Caki2 (cell line): ENCODE data around the gene TF. TPM values are rescaled to one million over a fixed set of nuclear protein-coding genes. Genes with fewer than 3 reads are reported as not detected.

ENCODE experiments used
- DNase-seq: peaks from one replicate; pipeline ENCODE4 v3.0.0-alpha.2; 2015; ENCODE audit warnings: low read depth
- in situ Hi-C: cut with HindIII; loops from 2 replicates; pipeline ENCODE4 v1.10.0; 2016; ENCODE audit warnings: low sequenced_read_pairs, low pct_unique_long_range_greater_than_20kb, mixed read lengths
- total RNA-seq: library from RNA; depleted of rRNA; stranded (reverse); fragments of >200 nt; shearing (Covaris generic); gene quantifications from 2 replicates; pipeline ENCODE4 v1.2.3, GENCODE V29; 2014; ENCODE audit warnings: low replicate concordance

TF gene
- total RNA-seq, 1 experiment from 2014 or later: not detected

DNA sequence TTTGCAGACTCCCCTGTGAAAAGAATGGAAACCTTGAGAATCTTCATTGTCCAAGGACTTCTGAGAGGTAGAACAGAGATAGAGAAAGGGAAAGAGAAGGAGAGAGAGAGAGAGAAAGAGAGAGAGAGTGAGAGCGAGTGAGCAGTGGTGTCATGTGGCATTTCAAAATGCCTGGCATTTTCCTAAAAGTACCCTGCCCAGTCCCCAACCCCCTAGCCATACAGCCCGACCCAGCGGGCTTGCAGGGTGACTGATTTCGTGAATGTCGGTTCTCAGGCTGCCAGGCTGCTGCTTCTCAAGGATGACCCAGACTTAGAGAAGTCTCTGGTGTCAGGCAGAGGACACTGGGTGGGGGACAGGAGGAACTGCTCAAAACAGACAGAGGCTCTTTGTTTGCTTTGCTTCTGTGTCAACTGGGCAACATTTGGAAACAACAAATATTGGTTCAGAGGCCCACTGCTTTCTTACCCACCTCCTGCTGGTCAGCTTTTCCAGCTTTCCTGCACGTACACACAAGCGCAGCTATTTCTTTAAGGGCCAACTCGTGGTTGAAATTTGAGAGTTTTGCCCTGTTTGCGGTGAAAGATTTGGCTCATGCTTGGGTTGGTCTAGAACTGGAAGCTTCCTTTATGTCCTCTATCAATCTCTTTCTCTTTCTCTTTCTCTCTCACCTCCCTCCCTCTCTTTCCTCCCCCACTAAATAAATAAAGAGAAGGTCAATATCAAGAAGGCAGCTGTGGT lies 3.7 kb upstream of the TF start:
- in situ Hi-C loops: no loop called here
- no peak for DNase-seq

DNA sequence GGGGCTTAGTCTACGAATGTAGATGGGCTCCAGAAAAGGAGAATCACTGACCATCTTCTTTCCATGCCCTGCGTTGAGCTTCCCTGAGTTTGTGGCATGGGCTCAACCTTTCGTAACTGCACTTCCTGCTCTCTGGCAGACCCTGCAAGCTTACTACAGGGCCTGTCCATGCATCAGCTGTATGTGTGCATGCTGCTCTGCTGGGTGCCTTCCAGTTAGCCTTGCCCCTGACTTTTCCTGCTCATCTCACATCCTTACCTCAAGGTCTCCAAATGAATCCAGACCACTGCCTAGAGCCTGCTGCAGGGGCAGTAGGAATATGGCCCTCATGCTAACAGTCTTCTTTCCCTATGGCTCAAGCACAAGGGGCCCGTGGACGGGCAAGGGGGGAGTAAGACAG lies 2.0 kb upstream of the TF start:
- in situ Hi-C loops: no loop called here
- DNase-seq: no peak

DNA sequence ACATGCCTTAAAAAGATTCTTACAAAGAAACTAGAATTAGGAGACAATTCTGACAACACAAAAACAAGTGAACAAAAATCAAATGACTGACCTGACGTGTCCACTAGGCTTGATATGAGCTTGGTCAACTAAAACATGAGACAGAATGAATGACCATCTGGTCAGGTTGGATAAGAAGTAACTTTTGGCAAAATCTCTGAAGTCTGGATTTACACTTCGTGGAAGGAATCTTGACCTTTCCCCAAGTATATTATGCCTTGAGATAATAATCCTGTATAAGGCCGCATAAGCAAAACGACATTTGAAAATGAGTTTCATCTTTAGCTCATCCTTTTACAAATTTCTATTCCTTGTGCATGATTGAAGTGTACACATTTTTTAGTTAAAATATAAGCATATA lies 1.1 kb upstream of the TF start:
- in situ Hi-C loops: no loop called here
- DNase-seq: no peak

DNA sequence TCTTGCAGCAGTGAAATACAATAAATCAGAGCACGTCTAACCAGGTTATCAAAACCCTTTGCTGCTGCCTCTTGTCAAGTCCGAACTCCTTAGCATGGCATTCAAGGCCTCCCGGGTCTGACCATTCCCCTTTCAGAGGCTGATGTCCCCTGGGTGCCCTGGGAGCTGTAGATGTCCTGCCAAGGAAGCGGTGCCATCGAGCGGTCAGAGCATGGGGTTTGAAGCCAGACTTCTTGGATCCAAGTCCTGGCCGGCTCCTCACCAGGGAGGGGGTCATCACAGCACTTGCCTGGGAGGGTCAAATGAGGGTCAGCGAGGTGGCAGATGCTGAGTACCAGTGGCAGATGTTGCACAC lies 496 bp downstream of the TF start:
- in situ Hi-C loops: no loop called here

DNA sequence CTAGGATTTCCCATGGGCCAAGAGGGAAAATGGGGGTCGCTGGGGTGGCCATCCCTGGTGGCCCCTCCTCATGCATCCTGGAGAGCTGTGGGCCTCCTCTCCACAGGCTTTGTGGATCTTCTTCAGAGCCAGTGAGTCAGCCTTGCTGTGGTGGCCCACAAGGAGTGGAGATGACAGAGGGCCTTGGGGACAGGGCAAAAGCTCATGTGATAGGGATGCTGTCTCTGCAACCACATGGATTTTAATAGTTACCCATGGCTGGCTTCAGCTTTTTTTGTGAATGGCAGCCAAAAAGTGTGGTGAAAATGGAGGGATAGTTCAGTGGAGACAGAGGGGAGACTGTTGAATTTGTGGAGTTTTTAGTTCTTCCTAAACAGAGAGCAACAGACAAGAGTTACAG lies 1.2 kb downstream of the TF start:
- in situ Hi-C loops: no loop called here
- DNase-seq: no peak

More for the DNA sequence above, 496 bp downstream of the TF start:
- DNase-seq: no peak

DNA sequence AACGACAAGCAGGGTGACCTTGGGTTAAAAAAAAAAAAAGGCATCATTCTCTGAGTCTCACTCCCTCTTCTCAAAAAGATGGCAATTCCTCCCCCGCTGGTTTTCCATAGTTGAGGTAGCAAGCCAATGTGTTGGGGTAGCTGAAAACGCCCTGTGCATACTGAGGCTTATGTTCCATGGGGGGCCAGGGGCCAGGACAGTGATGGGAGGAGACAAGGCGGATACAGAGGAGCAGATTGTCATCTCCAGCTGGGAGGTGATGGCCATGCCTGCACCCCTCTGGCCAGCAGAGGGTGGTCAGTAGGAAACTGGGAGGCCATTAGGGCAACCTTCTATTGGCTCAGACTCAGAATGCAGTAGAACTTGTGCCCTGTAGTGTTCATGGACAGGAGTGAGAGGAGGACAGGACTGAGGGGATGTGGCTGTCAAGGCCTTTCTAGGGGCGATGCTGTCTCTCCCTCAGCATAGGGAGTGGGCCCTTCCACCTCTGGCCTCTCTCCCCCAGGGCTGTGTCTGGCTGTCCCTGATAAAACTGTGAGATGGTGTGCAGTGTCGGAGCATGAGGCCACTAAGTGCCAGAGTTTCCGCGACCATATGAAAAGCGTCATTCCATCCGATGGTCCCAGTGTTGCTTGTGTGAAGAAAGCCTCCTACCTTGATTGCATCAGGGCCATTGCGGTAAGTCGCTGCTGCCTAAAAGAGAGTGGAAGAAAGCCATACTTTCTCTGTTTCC lies 1.9 kb downstream of the TF start:
- DNase-seq: no peak
- in situ Hi-C loops: no loop called here

DNA sequence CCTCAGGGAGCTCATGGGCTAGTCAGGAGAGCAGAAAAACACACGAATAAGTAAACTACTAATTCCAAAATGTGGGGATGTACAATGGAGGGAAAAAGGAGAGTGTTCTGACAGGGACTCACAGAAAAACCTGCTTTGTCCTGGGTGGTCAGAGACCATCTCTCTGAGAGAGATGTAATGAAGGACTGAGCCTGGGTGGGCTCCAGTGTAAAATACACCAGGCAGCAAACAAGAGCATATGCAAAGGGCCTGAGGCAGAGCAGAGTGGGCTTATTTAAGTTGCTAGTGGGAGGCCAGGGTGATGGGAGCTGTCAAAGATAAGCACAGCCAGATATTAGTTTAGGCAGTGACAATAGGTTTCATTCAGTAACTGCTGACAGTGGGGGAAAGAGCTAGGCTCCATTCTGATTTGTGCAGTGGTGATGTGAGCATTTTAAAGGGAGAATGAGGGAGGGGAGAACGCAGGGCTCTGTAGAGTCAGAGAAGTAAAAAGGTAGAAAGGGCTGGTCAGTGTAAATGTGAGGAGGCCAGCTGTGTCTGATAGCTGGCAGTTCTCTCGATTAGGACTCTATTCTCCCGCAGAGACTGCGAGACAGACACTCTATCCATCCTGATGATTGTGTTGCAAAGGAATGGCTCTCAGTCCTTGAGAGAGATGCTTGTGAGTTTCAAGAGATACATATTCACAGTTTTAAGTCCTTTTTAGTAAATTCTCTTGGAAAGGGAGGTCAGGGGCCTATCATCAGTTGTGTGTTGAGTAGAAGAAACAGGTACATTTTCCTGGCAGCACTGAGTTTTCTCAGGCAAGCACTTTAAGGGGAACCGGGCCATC lies 3.5 kb downstream of the TF start:
- no peak for DNase-seq
- in situ Hi-C loops: no loop called here

DNA sequence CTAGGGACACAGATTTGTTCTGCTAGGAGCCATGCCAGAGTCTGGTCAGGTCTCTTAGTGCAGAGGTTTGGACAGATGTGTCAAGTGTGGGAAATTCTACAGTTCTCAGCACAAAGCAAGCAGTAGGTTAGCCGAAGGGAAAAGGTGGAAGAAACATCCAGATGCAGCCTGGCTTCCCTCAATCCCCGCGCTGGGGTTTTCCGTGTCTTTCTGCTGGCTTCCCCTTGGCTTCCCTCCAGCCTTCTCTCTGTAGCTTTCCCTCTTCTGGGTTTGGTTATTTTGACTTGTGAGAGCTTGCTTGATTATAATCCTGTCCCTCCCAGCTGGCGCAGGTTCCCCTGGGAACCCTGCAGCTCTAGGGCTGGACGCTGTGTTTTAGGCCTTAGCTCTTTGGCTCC lies 4.1 kb downstream of the TF start:
- in situ Hi-C loops: no loop called here
- DNase-seq: no peak

DNA sequence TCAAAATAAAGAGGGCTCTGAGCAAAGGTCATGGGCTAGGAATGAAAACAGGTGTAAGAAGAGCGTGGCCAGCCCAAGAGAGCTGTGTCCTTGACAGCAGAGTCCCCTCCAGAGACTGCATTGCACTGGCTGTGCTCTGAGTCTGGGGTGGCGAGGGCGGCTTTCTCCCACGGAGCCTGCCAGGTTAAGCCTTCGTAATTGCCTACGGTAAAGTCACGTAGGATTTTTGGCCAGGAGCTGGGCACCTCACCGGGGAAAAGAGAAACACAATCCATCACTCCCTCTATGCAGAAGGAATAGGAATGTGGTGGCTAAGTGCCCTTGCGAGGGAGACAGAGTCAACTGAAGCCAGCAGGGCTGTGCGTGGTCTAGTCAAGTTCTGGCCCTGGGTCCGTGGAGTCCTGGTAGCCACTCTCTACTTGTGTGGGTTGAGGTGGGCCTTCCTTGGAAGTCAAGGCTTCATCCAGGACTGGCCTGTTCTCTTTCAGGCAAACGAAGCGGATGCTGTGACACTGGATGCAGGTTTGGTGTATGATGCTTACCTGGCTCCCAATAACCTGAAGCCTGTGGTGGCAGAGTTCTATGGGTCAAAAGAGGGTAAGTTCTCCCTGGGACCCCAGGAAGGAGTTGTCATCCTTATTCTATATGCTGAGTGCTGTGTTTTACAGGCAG lies 7.0 kb downstream of the TF start:
- no peak for DNase-seq
- in situ Hi-C loops: no loop called here

DNA sequence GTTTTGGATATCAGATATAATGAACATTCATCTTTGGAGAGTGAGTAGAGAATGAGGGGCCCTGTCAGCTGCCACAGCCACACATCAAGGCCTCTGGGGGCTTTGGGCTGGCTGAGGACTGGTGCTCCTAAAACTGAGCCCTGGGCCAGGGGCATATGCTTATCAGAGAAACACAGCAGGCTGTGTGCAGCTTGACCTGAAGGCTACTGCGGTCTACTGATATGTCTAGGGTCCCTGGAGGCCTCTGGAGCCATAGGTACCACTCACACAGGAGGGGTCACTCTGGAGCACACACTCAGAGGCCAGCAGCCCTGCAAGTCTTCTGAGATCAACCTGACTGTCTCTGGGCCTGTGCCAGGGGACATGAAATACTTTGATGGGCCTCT lies 7.6 kb downstream of the TF start:
- no peak for DNase-seq
- in situ Hi-C loops: no loop called here

DNA sequence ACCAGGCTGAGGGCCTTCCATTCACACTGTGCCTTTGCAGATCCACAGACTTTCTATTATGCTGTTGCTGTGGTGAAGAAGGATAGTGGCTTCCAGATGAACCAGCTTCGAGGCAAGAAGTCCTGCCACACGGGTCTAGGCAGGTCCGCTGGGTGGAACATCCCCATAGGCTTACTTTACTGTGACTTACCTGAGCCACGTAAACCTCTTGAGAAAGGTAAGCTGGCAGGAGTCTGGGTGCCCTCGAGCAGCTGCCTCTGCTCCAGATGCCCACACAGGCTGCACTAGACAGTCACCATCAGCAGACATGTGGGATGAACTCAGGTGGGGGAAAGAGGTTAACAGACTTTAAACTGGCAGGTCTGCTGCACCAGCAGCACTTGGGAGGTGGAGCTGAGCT lies 8.3 kb downstream of the TF start:
- in situ Hi-C loops: no loop called here
- no peak for DNase-seq

DNA sequence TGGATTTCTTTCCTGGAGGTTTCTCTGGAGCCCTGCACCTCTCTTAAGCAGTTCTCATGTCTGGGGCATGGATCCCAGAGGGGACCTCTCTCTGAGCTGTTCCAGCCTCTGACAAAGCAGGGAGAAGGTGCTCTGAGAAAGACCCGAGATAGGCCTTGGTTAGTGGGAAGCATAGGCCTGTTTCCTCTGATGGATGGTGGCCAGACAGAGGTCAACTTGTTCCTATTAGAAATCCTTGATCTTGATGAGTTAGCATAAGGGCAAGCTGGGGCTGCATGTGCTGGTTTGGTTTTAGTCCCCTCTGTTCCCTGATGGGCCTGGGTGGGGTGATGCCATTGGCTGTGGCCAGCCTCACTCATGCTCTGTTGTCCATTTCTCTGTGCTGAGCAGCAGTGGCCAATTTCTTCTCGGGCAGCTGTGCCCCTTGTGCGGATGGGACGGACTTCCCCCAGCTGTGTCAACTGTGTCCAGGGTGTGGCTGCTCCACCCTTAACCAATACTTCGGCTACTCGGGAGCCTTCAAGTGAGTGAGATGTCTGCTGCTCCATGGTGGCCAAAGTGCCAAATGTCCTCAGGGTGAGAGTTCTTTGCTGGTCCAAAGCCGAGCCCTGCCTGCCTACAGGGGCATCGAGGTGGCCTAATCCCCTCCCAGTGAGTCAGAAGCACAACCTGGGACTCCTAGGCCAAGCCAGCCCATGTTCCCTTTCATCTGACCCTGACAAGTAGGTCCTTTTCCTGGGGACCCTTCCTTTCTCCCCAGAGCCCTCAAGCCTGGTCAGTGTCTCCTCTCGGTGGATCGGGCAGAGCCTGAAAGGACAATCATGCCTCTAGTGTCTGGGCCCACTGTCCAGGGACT lies 9.0 kb downstream of the TF start:
- DNase-seq: no peak
- in situ Hi-C loops: no loop called here

DNA sequence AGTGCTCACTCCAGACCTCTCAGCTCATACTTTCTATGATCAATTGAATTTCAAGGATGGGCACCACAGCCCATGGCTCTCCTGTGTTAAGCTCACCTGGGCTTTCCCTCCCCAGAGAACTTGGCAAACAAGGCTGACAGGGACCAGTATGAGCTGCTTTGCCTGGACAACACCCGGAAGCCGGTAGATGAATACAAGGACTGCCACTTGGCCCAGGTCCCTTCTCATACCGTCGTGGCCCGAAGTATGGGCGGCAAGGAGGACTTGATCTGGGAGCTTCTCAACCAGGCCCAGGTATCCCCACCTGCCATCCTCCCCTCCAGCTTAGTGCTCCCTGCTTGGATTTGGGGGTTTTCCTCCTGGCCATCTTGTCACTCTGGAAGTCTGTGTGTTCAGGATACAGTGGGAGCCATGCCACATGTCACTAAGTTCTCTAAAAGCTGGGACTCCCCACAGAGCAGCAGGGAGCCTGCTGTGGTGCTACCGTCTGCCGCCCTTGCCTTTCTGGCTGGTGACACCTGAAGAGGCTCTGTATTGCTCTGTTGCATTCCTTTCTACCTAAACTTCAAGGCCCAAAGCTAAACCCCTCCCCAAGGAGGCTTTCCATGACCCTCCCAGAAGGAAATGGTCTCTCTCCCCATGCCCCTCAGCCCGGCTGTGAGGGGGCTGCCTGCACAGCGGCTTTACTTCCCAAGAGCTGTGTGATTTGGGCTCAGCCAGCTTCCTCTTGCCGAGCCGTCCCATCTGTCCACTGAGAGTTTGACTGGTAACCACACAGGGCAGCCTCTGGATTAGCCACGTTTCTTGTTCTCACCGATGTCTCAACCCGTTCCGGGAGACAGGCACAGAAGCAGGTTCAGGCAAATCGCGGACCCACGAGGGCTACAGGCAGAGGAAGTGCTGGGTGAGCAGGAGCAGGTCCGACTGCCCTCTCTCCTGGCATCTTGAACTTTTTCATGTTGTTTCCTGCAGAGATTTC lies 10.8 kb downstream of the TF start:
- no peak for DNase-seq
- in situ Hi-C loops: no loop called here

DNA sequence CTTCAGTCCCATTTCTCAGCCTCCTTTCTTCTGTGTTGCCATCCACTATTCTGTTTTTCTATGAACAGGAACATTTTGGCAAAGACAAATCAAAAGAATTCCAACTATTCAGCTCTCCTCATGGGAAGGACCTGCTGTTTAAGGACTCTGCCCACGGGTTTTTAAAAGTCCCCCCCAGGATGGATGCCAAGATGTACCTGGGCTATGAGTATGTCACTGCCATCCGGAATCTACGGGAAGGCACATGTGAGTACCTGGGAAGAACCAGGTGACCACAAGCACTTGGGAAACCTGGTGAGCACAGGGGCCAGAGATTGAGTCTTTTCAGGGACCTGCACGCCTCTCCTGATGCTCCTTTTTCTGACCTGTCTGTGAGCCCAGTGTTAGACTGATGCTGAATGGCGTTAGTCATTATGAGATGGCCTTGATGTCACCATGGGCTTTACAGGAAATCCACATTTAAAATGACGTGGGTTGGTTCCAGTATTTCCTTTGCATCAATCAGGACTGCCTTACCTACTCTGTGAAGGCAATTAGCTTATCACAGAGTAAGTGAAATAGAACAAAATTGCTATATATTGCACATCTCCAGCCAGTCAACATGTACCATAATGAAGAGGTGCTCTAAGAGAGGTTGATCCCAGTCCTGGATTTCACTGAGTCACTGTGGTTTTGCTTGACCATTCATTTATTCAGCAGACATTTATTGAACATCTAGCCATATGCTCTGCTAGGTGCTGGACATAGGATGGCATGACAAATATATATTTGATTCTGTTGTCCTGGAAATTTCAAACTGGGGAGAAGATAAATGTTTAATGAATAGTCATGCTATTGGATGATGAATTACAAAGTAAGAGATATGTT lies 11.7 kb downstream of the TF start:
- in situ Hi-C loops: no loop called here
- no peak for DNase-seq

DNA sequence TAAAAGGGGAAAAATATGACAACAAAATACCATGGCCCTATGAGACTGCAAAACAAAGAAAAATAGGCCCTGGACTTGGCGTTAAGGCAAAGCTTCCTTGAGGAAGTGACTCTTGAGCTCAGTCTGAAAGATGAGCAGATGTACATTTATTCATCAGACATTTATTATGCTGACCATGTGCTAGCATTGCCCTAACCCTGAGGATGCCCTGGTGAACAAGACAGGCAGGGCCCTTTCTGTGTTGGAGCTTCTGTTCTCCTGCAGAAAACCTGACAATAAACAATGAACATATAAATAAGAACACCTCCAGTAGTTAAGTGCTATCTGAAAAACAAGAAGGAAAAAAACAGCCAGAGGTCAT lies 12.4 kb downstream of the TF start:
- DNase-seq: no peak

More for the DNA sequence above, 12.4 kb downstream of the TF start:
- in situ Hi-C loops: no loop called here
